Parathyroid adenoma (tissue), 2 donors: ENCODE data around the gene KIFC3.

Experiments used
- H2AFZ ChIP-seq: fragments of 300-600 bp; sonication (generic); one replicate; pipeline ENCODE4 v1.7.0; 2017; ENCODE audit warnings: antibody characterized with exemption, mild to moderate bottlenecking
- H3K27ac ChIP-seq: fragments of 300-600 bp; sonication (generic); one replicate; pipeline ENCODE4 v1.7.0; 2017
- H3K27me3 ChIP-seq: fragments of 300-600 bp; sonication (generic); one replicate; pipeline ENCODE4 v1.7.0; 2017; ENCODE audit warnings: low read length; ENCODE audit not compliant: control insufficient read depth, insufficient read depth
- H3K36me3 ChIP-seq: fragments of 300-600 bp; sonication (generic); one replicate; pipeline ENCODE4 v1.7.0; 2017; ENCODE audit warnings: low read length; ENCODE audit not compliant: control insufficient read depth, insufficient read depth
- H3K4me1 ChIP-seq: fragments of 300-600 bp; sonication (generic); one replicate; pipeline ENCODE4 v1.7.0; 2017; ENCODE audit warnings: control low read depth
- H3K4me2 ChIP-seq: fragments of 300-600 bp; sonication (generic); one replicate; pipeline ENCODE4 v1.7.0; 2017; ENCODE audit warnings: low read length
- H3K4me3 ChIP-seq: fragments of 300-600 bp; sonication (generic); one replicate; pipeline ENCODE4 v1.7.0; 2017; ENCODE audit warnings: low read depth, low read length
- H3K79me2 ChIP-seq: fragments of 300-600 bp; sonication (generic); one replicate; pipeline ENCODE4 v1.7.0; 2017; ENCODE audit warnings: control low read depth
- H3K9ac ChIP-seq: fragments of 300-600 bp; sonication (generic); one replicate; pipeline ENCODE4 v1.7.0; 2017; ENCODE audit warnings: mild to moderate bottlenecking
- H3K9me3 ChIP-seq: fragments of 300-600 bp; sonication (generic); one replicate; pipeline ENCODE4 v1.7.0; 2017; ENCODE audit warnings: low read length; ENCODE audit not compliant: control insufficient read depth
- CTCF ChIP-seq: fragments of 300-600 bp; sonication (generic); IDR thresholded peaks from one replicate; pipeline ENCODE4 v1.7.0; 2017; ENCODE audit warnings: antibody characterized with exemption, mild to moderate bottlenecking
- donor health status: primary hyperparathyroidism.

The KIFC3 gene

DNA sequence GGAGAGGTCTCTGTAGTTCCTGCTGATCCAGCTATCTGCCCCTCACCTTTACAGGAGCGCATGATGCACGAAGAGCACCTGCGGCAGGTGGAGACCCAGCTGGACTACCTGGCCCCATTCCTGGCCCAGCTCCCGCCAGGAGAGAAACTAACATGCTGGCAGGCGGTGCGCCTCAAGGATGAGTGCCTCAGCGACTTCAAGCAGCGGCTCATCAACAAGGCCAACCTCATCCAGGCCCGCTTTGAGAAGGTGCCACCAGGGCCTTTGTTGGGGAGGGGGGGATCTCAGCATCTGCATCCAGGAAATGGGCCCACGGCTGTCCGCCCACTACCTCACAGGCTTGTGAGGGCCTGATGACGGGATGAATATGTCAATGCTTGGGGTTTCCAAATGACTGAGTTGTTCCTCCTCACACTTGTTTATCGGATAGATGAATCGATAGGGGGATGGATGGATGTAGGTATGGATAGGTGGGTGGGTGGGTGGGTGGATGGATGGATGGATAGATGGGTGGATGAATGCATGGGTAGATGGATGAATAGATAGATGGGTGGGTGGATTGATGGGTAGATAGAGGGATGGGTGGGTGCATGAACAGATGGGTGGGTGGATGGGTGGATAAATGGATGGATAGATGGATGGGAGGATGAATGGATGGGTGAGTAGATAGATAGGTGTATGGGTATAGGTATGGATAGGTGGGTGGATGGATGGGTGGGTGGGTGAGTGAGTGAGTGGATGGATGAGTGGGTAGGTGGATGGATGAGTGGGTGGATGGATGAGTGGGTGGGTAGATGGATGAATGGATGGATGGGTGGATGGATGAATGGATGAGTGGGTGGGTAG is 73.7 kb downstream of the KIFC3 start:
- H3K27me3 ChIP-seq, result no peaks in the 10 kb centered on the region
- H3K27ac ChIP-seq, result no peak overlapping the region
- no peaks in the 10 kb centered on the region for H3K9me3 ChIP-seq
- no peak overlapping the region for H3K4me3 ChIP-seq
- no peak overlapping the region for H3K4me2 ChIP-seq
- no peak for TF ChIP-seq CTCF
- no peak overlapping the region for H2AFZ ChIP-seq
- no peaks in the 10 kb centered on the region for H3K79me2 ChIP-seq
- H3K4me1 ChIP-seq, result no peaks in the 10 kb centered on the region
- no peaks in the 10 kb centered on the region for H3K36me3 ChIP-seq
- no peak overlapping the region for H3K9ac ChIP-seq

DNA sequence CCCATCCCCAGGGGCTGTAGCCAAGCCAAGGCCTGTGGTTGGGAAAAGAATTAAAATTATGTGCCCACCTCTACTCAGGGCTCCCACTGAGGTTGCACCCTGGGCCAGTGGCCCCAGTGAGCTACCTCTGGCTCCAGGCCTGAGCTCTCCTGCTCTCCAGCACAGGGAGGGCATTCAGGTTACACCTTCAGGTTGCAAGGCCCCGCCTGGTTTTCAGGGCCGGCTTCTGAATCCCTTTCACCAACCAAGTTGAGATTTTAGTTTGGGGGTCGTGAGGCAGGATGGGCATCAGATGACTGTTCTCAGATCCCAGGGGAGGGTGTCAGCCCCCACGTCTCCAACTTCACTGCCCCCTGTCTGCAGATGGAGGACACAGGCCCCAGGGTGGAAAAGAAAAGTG is 74.7 kb downstream of the KIFC3 start:
- Histone ChIP-seq H3K9ac (no peak overlapping the region), H3K27ac (no peak overlapping the region), H3K9me3 (no peaks in the 10 kb centered on the region), H3K79me2 (no peaks in the 10 kb centered on the region), H3K4me1 (no peaks in the 10 kb centered on the region), H3K36me3 (no peaks in the 10 kb centered on the region), H3K4me3 (no peak overlapping the region), H2AFZ (no peak overlapping the region), H3K27me3 (no peaks in the 10 kb centered on the region), H3K4me2 (no peak overlapping the region)
- TF ChIP-seq CTCF, result no peak

DNA sequence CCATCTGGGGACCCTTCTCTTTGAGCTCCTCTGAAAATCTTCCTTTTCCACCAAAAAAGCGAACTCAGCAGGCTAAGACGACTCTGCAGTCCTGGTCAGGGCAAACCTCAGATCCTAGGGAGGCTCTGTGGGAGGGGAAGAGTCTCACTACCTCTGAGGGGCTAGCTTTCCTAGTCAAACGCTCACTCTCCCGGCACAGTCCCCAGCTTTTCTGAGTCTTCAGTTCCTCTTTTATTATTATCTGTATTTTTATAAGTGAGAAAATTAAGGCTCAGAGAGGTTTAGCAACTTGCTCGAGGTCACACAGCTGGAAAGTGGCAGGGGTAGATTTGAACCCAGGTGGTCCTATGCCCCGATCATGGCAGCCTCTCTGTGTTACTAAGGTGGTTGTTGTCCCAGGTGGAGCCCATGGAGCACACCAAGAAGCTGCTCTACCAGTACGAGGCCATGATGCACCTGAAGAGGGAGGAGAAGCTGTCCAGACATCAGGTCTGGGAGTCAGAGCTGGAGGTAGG is 75.8 kb downstream of the KIFC3 start:
- no peaks in the 10 kb centered on the region for H3K4me1 ChIP-seq
- H3K36me3 ChIP-seq, result no peaks in the 10 kb centered on the region
- H3K9me3 ChIP-seq, result no peaks in the 10 kb centered on the region
- TF ChIP-seq CTCF, result no peak
- H3K27ac ChIP-seq, result no peak overlapping the region
- H3K9ac ChIP-seq, result no peak overlapping the region
- no peaks in the 10 kb centered on the region for H3K27me3 ChIP-seq
- no peak overlapping the region for H3K4me2 ChIP-seq
- no peak overlapping the region for H3K4me3 ChIP-seq
- H2AFZ ChIP-seq, result no peak overlapping the region
- no peaks in the 10 kb centered on the region for H3K79me2 ChIP-seq

GRCh38 chr16:57725976-57726375 is 76.3 kb downstream of the KIFC3 start:
- Histone ChIP-seq H3K4me2 (no peak overlapping the region), H3K9ac (no peak overlapping the region), H2AFZ (no peak overlapping the region), H3K27ac (no peak overlapping the region), H3K4me1 (no peaks in the 10 kb centered on the region), H3K79me2 (no peaks in the 10 kb centered on the region), H3K36me3 (no peaks in the 10 kb centered on the region), H3K4me3 (no peak overlapping the region), H3K9me3 (no peaks in the 10 kb centered on the region), H3K27me3 (no peaks in the 10 kb centered on the region)
- no peak for TF ChIP-seq CTCF

DNA sequence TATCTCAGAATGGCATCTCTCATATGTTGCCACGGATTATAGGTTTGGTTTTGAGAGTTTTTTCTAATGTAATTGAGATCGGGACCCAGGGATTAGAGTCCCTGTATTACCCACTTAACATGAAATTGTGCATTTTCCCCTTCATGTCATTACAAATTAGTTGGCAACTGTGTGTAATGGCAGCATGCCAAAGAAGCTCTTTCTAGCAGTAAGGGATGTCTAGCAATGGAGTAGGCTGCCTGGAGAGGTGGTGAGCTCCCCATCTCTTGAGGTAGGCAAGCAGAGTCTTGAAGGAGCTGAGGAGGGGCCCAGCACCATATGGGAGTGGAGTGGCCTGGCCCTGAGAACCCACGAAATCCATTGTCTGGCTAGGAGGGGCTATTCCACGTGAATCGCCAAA is 76.7 kb downstream of the KIFC3 start:
- no peak overlapping the region for H2AFZ ChIP-seq
- no peaks in the 10 kb centered on the region for H3K36me3 ChIP-seq
- no peak overlapping the region for H3K4me2 ChIP-seq
- H3K9ac ChIP-seq, result no peak overlapping the region
- H3K9me3 ChIP-seq, result no peaks in the 10 kb centered on the region
- no peak overlapping the region for H3K4me3 ChIP-seq
- H3K27ac ChIP-seq, result no peak overlapping the region
- H3K79me2 ChIP-seq, result no peaks in the 10 kb centered on the region
- no peaks in the 10 kb centered on the region for H3K4me1 ChIP-seq
- no peaks in the 10 kb centered on the region for H3K27me3 ChIP-seq
- TF ChIP-seq CTCF, result no peak
